NCI-H345 treated with DMSO at 0.1 percent for 48 hours (cell line): Measurements from ENCODE around the gene HBA1.
"Not testable (repeated sequence)": the region's sequence is repeated elsewhere in the genome, so short reads cannot be mapped to it uniquely, and the experiment has no call there.

Source experiments
- DNase-seq: peaks from one replicate; lab custom pipeline; 2025; ENCODE audit not compliant: unreplicated experiment; lab: John Stamatoyannopoulos, UW

Gene HBA1

GRCh38 chr16:193441-193840 is 17.0 kb downstream of the HBA1 start:
- no peak for DNase-seq

- no peak for DNase-seq
Observed at GRCh38 chr16:194516-194915, 18.0 kb downstream of the HBA1 start.

DNA sequence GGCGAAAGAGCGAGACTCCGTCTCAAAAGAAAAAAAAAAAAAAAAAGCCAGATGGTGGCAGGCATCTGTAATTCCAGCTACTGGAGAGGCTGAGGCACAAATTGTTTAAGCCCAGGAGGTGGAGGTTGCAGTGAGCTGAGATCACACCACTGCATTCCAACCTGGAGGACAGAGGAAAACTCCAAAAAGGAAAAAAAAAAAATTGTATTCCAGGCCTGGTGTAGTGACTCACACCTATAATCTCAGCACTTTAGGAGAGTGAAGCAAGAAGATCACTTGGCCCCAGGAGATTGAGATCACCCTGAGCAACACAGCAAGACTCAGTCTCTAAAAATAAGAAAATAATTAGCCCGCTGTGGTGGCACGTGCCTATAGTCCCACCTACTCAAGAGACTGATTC is 23.9 kb downstream of the HBA1 start:
- no peak for DNase-seq

- DNase-seq: no peak
Observed at GRCh38 chr16:203246-203645, 26.8 kb downstream of the HBA1 start.

GRCh38 chr16:204046-204445 is 27.6 kb downstream of the HBA1 start:
- not testable (repeated sequence) for DNase-seq

DNA sequence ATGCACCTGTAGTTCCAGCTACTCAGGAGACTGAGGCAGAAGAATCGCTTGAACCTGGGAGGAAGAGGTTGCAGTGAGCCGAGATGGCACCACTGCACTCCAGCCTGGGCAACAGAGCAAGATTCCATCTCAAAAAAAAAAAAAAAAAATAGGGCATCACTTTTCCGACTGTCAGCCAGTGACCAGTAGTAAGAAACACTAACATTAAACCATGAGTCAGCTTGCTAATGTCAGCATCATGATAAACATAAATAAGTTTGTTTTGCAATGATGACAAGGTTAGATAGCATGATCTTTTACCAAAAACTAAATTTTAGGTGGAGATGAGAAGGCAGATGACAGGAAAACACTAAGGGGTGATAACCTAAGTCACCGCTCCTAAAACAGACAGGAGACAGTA is 32.9 kb downstream of the HBA1 start:
- DNase-seq: not testable (repeated sequence)

DNA sequence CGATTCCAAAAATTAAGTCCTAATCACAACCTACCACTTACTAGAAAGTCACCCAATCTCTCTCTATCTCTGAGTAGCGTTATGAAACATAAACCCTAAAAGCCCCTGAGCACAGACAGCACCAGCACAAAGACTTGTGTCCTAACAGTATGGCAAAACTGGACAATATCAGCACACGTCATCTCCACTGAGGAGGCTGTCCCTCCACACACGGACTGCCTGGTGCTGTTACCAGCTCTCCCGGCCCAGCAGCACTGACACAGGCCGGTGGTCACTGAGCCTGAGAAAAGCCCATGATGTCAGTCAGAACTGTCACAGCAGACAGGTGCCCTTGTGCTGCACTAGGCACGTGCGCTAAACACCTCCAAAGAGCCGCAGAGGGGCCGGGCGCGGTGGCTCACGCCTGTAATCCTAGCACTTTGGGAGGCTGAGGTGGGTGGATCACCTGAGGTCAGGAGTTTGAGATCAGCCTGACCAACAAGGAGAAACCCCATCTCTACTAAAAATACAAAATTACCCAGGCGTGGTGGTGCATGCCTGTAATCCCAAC is 35.2 kb downstream of the HBA1 start:
- DNase-seq: not testable (repeated sequence)

DNA sequence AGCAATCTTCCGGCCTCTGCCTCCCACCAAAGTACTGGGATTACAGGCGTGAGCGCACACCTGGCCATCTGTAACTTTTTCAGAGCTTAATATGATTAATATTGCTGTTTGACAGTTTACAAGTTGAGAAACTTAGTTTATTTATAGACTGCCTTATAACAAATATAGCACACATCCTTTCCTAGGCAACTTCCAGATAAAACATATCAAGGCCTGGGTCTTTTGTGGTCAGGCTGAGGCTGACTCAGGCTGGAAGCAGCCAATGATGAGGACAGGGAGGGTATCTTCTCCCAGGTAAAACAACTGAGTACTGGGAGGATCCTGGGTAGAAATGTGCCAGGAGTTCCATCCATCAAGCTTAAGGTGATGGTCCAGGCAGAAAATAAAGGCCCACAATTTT is 36.5 kb downstream of the HBA1 start:
- no peak for DNase-seq

- DNase-seq: no peak
Observed at GRCh38 chr16:220021-220420, 43.5 kb downstream of the HBA1 start.
